GM19035 (cell line): Measurements from ENCODE around the gene PLCL2.
A peak's percentile ranks its signal among the peaks of the same experiment; 100 is the strongest.

Source experiments
- ATAC-seq: cut with Tn5 transposase; IDR thresholded peaks from one replicate; pipeline ENCODE4 v1.9.1; 2021; ENCODE audit not compliant: unreplicated experiment

Gene PLCL2

GRCh38 chr3:16890597-16891333, 6.0 kb downstream of the PLCL2 start:
- no peak for ATAC-seq

GRCh38 chr3:16893618-16894200, 9.0 kb downstream of the PLCL2 start:
- ATAC-seq, result no peak

DNA sequence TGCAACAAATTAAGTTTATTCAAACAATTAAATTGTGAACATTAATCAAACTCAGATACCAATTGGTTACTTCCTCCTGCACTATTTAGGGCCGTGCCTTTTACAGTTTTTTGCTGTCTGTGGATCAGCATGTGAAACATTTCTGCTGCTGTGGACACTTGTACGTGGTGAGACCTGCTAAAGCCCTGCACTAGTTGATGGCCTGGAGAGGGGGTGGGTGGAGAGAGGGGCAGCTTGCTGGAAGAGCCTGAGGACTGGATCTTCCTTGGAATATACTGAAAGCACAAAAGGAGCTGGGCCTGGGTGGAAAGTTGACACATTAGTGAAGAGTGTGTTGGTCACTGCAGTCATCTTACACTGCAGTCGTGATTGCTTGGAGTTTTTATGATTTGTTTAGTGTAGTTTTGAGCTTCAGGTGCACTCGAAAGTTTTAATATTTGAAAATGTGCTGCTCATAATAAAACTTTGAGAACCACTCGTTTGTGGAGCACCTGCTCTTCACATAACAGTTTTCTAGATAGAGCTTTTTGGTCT, 11.4 kb downstream of the PLCL2 start:
- ATAC-seq, result no peak

GRCh38 chr3:16896820-16897219, 12.1 kb downstream of the PLCL2 start:
- ATAC-seq, result no peak

DNA sequence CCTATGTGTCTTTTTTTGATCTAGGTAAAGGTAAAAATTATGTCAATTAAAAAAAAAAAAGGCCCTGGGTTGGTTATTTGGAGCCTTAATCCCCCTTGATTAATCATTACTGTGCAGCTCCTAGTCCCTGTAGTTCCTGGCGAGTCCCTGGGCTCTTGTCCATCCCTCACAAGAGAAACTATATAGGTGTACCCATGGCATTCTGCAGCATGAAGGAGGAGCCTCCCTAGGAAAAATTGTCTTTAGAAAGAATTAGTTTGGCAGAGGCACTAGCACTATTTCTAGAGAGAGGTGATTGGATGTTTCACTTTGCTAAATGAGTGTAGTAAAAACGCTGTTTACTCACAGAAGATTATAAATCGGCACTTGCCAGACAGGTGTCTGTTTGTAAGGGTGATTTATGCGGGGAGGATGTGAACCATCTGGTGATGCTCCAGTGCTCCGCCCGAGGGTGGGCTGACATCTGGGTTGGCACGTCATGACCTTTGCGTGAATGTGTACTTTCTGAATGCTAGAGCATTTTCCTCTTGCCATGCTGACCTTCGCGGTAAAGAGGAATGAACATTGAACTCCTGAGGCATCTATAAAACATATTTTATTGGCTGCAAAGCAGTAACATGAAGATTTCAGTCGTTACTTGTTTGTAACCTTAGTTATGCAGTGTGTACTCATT, 12.6 kb downstream of the PLCL2 start:
- ATAC-seq, result peak; percentile 65

- no peak for ATAC-seq
Observed at GRCh38 chr3:16898595-16899395, 14.0 kb downstream of the PLCL2 start.

DNA sequence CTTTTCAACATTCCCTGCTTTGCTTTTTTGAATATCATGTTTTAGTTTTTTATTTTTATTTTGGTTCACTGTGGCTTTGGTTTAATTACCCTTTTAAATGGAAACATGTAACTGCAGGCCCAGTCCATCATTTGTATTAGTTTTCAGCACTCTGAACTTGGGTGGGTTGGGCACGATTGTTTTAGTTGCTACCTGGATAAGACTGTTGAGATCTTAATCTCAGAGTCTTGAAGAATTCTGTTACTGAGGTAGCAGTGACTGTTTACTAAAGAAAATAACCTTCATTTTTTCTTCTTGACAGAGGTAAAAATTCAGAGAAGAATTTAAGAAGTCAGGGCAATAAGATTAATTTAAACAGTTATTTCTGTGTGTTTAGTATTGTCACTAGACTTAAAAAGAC, 15.2 kb downstream of the PLCL2 start:
- ATAC-seq, result no peak

DNA sequence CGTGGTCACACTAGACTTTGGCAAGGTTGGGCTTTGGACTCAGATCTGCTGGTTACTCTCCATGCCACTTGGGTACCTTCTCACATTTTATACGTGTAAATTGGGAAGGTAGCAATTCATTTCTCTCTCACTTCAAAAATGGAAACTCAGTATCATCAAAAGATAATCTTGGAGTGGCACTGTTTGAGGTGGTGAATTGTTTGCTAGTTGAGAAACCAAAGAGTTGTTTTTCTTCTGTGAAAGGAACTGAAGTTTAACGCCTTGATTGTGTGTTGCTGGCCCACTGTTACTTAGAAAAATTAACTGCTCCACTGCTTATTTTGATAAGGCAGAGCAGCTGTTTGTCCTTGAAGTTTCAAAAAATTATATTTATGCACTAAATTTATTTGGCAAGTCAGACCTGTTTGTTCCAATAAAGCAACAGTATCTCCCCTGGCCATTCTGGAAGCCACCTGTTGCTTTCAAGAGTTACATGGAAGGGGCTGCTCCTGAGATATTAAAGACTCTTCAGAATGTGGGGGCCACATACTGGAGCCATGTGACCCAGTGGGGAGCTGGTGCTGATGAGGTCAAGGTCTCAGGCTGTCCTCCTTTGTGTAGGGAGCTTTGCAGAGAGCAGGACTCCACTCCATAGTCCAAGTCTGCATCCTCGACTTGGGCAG, 16.2 kb downstream of the PLCL2 start:
- ATAC-seq, result no peak

- ATAC-seq, result no peak
Observed at GRCh38 chr3:16904423-16905417, 20.0 kb downstream of the PLCL2 start.

GRCh38 chr3:16905704-16906103, 20.9 kb downstream of the PLCL2 start:
- no peak for ATAC-seq

DNA sequence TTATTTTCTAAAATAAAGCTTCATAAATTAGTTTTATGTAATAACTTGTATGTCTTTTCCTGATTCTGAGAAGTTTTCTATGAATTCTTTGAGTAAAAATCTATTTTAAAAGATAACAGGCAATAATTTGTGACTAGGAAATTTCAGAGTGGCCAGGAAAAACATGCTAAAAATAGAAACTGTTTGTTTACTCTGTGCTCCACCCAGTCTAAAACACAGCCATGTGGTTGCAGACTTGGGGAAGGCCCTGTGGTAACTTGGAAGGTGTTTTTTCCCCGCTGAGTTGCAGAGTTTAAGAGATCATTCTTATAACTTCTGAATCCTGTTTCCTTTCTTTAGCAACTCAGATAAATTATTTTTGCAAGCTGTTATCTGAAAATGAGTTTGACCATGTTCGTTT, 21.9 kb downstream of the PLCL2 start:
- ATAC-seq, result no peak

GRCh38 chr3:16907243-16907642, 22.5 kb downstream of the PLCL2 start:
- peak; percentile 51 for ATAC-seq

DNA sequence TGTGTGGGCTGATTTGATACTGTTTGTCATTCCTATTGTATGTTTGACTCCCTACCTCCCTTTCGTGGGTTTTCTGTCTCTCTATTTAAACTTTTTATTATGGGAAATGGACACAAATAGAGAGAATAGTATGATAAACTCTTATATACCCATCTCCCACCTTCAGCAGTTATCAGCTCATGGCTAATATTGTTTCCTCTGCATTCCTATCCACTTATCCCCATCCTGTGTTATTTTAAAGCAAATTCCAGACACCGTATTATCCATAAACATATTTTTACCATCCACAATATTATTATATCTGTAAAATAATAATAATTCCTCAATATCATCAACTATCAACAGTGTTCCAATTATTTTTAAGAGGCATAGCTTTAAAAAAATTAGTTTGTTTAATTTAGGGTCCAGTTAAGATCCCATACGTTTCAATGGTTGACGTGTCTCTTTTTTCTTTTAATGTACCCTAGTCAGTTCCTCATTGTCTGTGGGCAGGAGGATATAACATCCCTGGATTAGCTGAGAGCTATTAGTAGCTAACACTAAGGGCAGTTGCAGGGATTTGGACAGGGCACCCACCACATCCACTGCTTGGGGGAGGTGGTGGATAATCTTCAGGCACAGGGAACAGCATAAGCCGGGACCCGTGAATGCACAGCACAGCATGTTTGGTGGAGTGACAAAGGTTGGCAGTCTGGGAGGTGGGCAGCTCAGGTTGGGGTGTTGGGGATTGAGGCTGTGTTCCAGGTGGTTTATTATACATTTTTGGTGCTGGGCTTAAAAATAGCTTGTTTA, 23.5 kb downstream of the PLCL2 start:
- ATAC-seq, result no peak

GRCh38 chr3:16908896-16909295, 24.1 kb downstream of the PLCL2 start:
- no peak for ATAC-seq

DNA sequence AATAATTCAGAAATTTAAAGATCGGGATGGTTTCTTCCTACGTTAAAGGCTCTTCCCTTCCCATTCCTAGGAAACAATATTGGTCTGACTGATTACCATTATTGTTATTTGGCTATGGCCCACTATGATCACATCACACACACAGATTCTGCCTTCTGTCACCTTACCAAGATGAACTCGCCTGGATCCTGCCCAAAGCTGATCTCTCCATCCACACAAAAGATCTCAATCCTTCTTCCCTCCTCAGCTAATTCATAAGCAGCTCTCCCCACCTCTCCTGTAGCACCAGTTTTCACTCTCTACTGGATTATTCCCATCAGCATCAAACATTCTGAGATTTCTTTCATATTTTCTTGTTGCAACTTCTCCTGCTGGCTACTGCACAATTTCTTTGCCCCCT, 25.0 kb downstream of the PLCL2 start:
- no peak for ATAC-seq

- ATAC-seq, result no peak
Observed at GRCh38 chr3:16910207-16910606, 25.5 kb downstream of the PLCL2 start.

DNA sequence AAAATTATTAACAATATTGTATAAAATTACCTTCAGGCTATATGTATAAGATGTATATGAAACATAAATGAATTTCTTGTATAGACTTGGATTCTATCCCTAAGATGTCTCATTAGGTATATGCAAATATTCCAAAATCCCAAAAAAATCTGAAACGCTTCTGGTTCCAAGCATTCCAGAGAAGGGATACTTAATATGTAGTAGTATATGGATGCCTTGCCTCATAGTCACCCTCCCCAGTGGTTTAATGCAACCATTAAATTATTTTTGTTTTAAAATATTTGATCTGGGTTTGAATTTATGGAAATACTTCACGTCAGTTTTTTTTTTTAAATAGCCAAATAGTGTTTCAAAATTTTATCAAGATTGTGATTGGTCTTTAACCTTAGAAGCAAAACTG, 27.2 kb downstream of the PLCL2 start:
- ATAC-seq, result no peak

- peak; percentile 94 for ATAC-seq
Observed at GRCh38 chr3:16912400-16913263, 27.9 kb downstream of the PLCL2 start.
